GM15510 (cell line): ENCODE results near the gene ERMARD.

ENCODE experiments used
- POLR2A ChIP-seq: IDR thresholded peaks from 3 replicates; pipeline ENCODE4 v1.6.1; 2011; ENCODE audit warnings: borderline replicate concordance; ENCODE audit not compliant: insufficient read length; ENCODE audit errors: extremely low read depth

Gene ERMARD

GRCh38 chr6:169789146-169789943, 37.9 kb downstream of the ERMARD start:
- TF ChIP-seq POLR2A = no peak

GRCh38 chr6:169789944-169790927, 38.8 kb downstream of the ERMARD start:
- no peak for TF ChIP-seq POLR2A

- TF ChIP-seq POLR2A = no peak
Observed at GRCh38 chr6:169791721-169792131, 40.3 kb downstream of the ERMARD start.

- no peak for TF ChIP-seq POLR2A
Observed at GRCh38 chr6:169792306-169793015, 41.0 kb downstream of the ERMARD start.

- no peak for TF ChIP-seq POLR2A
Observed at GRCh38 chr6:169793408-169793807, 42.0 kb downstream of the ERMARD start.

- no peak for TF ChIP-seq POLR2A
Observed at GRCh38 chr6:169794317-169795055, 43.1 kb downstream of the ERMARD start.

- no peak for TF ChIP-seq POLR2A
Observed at GRCh38 chr6:169795196-169795595, 43.8 kb downstream of the ERMARD start.

- no peak for TF ChIP-seq POLR2A
Observed at GRCh38 chr6:169798764-169799473, 47.5 kb downstream of the ERMARD start.

- no peak for TF ChIP-seq POLR2A
Observed at GRCh38 chr6:169799474-169799926, 48.1 kb downstream of the ERMARD start.

- no peak for TF ChIP-seq POLR2A
Observed at GRCh38 chr6:169800116-169800667, 48.8 kb downstream of the ERMARD start.

- no peak for TF ChIP-seq POLR2A
Observed at GRCh38 chr6:169800668-169801395, 49.4 kb downstream of the ERMARD start.

- TF ChIP-seq POLR2A = no peak
Observed at GRCh38 chr6:169801396-169802160, 50.2 kb downstream of the ERMARD start.
